MV-4-11 (cell line): ENCODE measurements around the gene MYO19.
A peak's percentile ranks its signal among the peaks of the same experiment; 100 is the strongest.
"Not testable (repeated sequence)": the region's sequence is repeated elsewhere in the genome, so short reads cannot be mapped to it uniquely, and the experiment has no call there.

Source experiments
- DNase-seq: peaks from one replicate; lab custom pipeline; 2025; lab: John Stamatoyannopoulos, UW

Gene MYO19

DNA sequence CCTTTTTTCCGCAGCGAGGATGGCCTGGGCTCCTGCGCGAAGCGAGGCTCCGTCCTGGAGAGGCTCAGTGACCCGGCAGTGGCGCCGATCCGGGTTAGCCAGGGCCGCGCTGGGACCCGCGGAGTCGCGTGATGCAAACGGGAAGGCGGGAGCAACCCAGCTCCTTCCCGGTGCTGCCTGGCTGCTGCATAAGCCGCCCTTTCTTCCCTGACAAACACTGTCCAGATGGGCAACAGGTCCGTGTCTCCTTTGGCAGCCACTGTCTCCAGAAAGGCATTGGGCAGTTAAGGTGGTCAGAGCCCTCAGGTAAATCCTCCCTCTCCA is 69.9 kb downstream of the MYO19 start:
- DNase-seq, result no peak

DNA sequence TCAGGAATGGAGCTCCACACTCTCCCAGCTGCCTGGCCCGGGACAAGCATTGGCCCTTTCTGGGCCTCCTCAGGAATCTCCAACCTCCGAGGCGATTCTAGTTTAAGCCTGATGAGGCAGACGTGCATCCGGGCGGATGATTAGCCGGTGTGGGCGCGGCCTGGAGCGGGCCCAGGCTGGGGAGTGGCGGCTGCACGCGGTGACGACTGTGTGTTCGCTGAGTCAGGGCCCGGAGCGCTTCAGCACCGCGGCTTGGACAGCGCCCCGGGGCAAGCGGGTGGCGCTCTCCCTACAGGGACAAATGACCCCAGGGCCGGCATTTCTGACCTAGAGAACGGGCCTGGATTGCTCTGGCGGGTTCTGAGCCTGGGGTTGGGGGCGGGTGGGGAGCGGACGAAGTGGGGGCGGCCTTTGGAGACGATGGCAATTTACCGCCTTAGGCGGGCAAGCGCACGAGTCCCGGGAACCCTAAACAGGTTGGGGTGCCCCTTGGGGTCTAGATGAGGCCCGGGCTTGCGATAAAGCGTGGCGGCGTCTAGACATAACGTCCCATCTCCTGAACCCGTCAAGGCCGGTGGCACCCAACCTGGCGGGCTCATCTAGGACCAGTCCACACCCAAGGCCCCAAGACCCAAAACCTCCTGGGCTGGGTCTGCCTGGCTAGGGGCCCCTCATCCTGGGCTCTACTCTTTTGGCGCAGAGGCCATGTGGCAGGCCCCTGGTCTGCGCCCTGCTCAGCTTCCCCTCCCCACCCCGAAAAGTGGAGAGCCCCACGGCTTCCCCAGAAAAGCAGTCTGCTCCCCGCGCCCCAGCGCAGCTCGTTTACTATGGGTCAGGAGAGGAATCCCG is 70.5 kb downstream of the MYO19 start:
- DNase-seq, result peak; percentile 66

DNA sequence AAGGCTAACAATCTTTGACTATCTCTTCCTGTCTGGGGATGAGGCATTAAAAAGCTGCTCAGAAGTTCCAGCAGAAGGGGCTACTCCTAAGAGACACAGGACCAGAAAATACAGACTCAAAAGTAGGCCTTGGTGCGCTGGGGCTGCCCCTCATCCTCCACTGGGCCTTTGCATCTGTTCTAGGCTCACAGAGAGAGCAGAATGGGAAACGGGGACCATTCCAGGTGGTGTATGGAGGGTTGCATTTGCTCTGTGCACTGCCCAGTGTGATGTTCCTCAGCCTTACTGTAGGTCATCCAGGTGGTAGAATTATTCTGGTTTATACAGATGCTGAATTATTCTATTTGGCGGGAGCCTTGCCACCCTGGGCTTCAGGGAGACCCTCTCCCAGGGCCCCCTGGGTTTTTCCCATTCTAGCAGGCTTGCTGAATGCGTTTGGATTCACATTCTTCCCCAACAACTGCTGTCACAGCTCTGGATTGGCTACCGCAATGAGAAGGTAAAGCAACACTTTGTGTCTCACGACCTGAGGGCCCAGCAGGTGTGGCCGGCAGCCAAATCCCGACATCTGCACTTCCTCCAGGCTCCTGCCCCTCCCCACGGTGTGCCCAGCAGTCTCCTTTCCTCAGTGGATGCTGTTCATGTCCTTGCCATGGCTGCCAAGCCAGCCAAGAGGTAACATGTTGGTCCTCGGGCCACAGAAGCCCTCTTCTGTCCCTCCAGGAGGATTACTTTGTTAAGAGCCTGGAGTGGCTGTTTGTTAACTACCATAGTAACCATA is 73.1 kb downstream of the MYO19 start:
- no peak for DNase-seq

DNA sequence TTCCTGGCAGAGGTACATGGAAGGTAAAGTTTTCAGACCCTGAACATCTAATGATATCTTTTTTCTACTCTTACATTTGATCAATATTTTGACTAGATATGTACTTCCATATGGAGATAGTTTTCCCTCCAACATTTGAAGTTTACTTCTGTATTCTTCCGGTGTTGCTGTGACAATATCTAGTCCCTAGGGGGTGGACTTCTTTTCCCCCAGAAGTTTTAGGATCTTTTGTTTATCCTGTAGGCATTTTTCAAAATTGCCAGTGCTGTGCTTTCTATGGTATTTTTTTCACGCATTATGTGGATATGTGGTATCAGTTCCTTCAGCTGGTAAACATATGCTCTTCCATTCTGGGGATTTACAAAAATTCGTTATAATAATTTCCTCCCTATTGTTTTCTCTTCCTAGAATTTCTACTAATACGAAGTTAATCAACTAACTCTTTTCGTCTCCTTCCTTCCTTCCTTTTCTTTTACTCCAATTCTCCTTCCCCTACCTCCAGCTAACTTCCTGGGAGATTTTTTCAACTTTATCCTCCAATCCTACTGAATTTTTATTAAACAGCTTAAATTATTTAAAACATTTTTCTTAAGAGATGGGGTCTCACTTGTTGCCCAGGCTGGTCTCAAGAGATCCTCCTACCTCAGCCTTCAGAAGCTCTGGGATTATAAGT is 74.3 kb downstream of the MYO19 start:
- DNase-seq, result no peak

- no peak for DNase-seq
Measured at GRCh38 chr17:36459601-36460000, 75.1 kb downstream of the MYO19 start.

DNA sequence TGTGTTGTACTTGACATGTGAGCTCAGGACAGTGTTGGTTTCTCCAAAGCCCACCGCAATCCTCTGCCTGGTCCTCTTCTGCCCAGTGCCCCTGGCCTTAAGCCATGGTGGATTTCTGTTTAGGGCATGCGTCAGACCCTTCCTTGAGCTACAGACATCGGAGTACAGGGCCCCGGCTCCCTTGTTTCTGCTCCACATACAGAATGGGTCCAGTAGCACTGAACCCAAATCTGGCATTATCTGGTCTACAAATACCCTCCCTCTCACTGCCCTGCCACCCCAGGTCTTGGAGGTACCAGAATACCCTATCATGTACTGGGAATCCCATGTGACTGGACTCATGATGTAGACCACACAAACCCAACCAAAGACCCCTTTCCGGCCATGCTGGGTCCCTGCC is 75.6 kb downstream of the MYO19 start:
- DNase-seq, result no peak

- DNase-seq, result not testable (repeated sequence)
Measured at GRCh38 chr17:36457701-36458100, 77.0 kb downstream of the MYO19 start.

DNA sequence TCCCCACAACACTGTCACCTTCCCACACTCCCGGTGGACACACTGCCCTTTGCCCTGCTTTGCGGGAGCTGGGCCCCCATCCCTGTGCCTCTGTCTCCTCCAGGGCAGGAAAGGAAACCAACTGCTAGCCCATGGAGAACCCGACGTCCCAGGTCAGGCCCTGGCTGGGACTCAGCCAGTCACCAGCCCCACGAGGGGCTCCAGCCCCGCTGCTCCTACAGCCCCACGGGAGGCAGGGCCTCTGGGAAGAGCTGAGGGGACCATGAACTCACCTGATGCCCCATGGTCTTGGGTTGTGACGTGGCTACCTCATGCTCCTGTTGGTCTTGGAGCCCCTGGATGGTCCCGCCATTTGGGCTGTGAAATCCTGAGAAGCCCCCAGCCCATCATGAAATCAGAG is 81.8 kb downstream of the MYO19 start:
- DNase-seq, result not testable (repeated sequence)

- not testable (repeated sequence) for DNase-seq
Measured at GRCh38 chr17:36449997-36450396, 84.7 kb downstream of the MYO19 start.
